Fibroblast of the aortic adventitia (primary cell): ENCODE results near the gene KRTAP12-1. TPM values are rescaled to one million over a fixed set of nuclear protein-coding genes. Genes with fewer than 3 reads are reported as not detected.

Experiments
- DNase-seq: peaks from one replicate; pipeline ENCODE4 v3.0.0-alpha.2; 2010; ENCODE audit warnings: low read depth
- H3K4me3 ChIP-seq: 2 replicates; pipeline ENCODE4 v1.5.1; 2011; ENCODE audit warnings: low read depth, mild to moderate bottlenecking, control low read depth, low read length, moderate library complexity
- CTCF ChIP-seq: IDR thresholded peaks from 2 replicates; pipeline ENCODE4 v1.5.1; 2011; ENCODE audit warnings: mild to moderate bottlenecking, low read length, control low read depth, inconsistent platforms; ENCODE audit not compliant: insufficient read depth
- total RNA-seq: library from RNA; depleted of rRNA; stranded (reverse); fragments of >200 nt; gene quantifications from 2 replicates; pipeline ENCODE4 v1.2.3, GENCODE V29; 2012; ENCODE audit warnings: low replicate concordance

The KRTAP12-1 gene
- total RNA-seq, 1 donor, result not detected

DNA sequence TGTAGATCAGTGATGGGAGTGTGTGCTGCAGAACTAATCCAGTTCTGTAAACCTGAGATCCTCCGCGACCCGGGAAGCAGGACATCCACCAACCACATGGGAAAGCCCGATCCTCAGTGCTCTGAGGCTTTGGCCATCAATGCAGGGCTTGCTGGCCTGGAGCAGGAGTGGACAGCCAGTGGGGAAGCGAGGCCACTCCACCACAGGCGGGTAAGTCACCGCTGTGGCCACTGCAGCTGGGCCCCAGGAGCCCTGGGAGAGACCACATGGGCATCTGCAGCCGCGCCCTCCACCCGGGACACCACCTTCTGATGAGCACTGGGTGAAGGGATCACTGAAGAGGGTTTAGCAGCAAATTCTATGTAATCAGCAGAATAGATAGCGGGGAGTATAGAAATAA lies 811 bp downstream of the KRTAP12-1 start:
- H3K4me3 ChIP-seq, result no peak overlapping the region
- no peak for TF ChIP-seq CTCF
- no peak for DNase-seq

- no peak for DNase-seq
- H3K4me3 ChIP-seq, result no peak overlapping the region
- TF ChIP-seq CTCF, result no peak
Observed at GRCh38 chr21:44677881-44678280, 4.1 kb downstream of the KRTAP12-1 start.

DNA sequence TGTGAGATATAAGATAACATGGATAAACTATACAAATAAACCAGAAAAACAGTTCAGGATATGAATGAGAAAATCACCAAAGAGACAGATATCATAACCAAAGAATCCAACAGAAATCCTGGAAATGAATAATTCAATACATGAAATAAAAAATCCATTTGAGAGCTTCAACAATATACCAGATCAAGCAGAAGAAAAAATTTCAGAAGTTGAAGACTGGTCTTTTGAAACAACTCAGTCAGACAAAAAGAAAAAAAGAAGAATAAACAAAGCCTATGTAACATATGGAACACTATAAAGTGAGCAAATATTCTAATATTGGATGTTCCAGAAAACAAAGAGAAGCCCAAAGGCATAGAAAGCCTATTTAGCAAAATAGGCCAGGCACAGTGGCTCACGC lies 10.1 kb downstream of the KRTAP12-1 start:
- TF ChIP-seq CTCF, result no peak
- no peak for DNase-seq
- no peak overlapping the region for H3K4me3 ChIP-seq

DNA sequence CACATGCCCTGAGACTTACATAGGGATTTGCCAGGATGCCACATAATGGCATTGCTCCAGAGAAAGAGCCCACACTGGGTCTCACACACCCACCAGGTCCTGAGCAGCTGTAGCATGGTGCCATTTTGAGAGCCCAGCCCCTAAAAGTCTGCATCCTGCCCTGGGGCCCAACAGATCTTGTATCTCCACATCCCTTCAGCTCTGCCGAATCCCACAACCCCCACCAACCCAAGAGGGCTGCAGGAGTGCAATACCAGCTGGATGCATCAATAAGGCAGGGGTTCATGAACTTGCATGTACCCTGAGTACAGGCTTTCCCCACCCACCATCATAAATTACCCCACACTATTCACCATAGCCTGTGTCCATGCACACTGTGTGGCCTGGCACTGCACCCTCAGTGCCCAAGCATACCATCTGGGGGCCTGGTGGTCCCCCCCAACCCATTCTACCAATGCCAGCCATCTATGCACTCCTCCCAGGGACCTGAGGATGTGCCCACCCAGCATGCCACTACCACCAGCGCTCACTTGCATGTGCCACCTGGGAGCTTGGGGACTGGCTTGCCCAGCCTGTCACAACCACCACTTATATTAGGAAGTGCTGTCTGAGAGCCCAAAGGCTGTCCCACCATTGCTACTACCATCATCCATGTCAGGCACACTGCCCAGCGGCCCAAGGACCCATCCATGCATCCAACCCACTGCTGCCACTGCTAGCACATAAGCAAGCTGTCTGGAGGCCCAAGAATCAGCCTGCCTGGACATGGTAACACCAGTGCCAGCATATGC lies 11.1 kb downstream of the KRTAP12-1 start:
- H3K4me3 ChIP-seq, result no peak overlapping the region
- TF ChIP-seq CTCF, result no peak
- DNase-seq, result no peak

GRCh38 chr21:44667612-44668011 lies 14.4 kb downstream of the KRTAP12-1 start:
- DNase-seq, result no peak
- H3K4me3 ChIP-seq, result no peak overlapping the region
- no peak for TF ChIP-seq CTCF

DNA sequence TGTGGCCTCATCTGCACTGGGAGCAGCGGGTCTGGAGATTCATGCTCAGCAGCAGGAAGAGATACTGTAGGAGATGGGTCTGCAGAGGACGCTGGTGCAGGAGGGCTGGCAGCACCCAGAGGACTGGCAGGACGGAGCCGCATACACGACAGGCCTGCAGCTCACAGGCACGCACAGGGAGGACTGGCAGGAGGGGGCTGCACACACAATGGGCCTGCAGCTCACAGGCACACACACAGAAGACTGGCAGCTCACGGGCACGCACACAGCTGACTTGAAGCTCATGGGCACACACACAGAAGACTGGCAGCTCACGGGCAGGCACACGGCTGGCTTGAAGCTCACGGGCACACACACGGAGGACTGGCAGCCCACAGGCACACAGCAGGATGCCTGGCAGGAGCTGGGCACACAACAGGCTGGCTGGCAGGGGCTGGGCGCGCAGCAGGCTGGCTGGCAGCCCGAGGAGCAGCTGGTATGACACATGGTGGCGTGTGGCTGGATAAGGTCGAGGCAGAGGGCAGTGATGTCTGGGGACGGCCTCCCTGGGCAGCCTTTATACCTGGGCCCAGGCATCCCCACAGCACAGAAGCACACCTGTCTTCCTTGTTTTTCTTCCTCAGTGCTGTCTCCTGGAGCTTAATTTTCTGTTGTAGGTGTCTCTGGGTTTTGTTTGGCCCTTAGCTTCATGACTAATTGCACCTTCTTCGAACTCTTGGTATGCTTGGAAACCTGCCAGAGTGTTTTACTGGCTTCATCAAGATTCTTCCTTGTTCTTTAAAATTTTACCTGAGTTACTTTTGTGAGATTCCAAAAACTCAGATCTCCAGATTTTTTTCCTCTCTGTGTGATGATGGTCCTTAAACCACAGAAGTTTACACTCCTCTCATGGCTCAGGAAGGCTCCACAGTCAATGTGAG lies 15.3 kb downstream of the KRTAP12-1 start, which contains the start of gene KRTAP12-2:
TSS of gene KRTAP12-2 (minus strand) at position 527 of the 920 bp plus-strand sequence. CDS start at position 486, 41 bp downstream.
- DNase-seq, result no peak
- no peak within 1 kb of the TSS for H3K4me3 ChIP-seq
- no peak for TF ChIP-seq CTCF
